ENCODE results near the gene TNK2. TPM values are rescaled to one million over a fixed set of nuclear protein-coding genes. Genes with fewer than 3 reads are reported as not detected.
"Not testable (repeated sequence)": the region's sequence is repeated elsewhere in the genome, so short reads cannot be mapped to it uniquely, and the experiment has no call there.

Gene TNK2
- total RNA-seq, 2 donors from 2014 or later, result 18.3 to 33.9 TPM

GRCh38 chr3:195904368-195904767, 4.0 kb downstream of the TNK2 start:
- ATAC-seq, result no peak
- intact Hi-C loops (cut with DNase I, micrococcal nuclease), result no loop called here

GRCh38 chr3:195903950-195904290, 4.4 kb downstream of the TNK2 start:
- intact Hi-C loops (cut with DNase I, micrococcal nuclease), result no loop called here
- ATAC-seq (no peak), DNase-seq (no peak)

More at GRCh38 chr3:195904368-195904767, 4.0 kb downstream of the TNK2 start:
- DNase-seq, result no peak

- intact Hi-C loops (cut with DNase I, micrococcal nuclease); ATAC-seq; DNase-seq: not testable (repeated sequence)
Measured at GRCh38 chr3:195902634-195903033, 5.7 kb downstream of the TNK2 start.

GRCh38 chr3:195901836-195902585, 6.3 kb downstream of the TNK2 start:
- ATAC-seq; intact Hi-C loops (cut with DNase I, micrococcal nuclease); DNase-seq: not testable (repeated sequence)

GRCh38 chr3:195900436-195901355, 7.7 kb downstream of the TNK2 start:
- DNase-seq, result no peak
- ATAC-seq, result no peak
- intact Hi-C loops (cut with DNase I, micrococcal nuclease), result no loop called here

GRCh38 chr3:195899701-195900435, 8.5 kb downstream of the TNK2 start:
- no peak for DNase-seq
- ATAC-seq, result no peak
- intact Hi-C loops (cut with DNase I, micrococcal nuclease), result no loop called here

GRCh38 chr3:195897853-195898415, 10.4 kb downstream of the TNK2 start:
- intact Hi-C loops (cut with DNase I, micrococcal nuclease), result no loop called here
- ATAC-seq (no peak), DNase-seq (no peak)

- ATAC-seq (no peak), DNase-seq (no peak)
- intact Hi-C loops (cut with DNase I, micrococcal nuclease), result no loop called here
Measured at GRCh38 chr3:195897081-195897852, 11.1 kb downstream of the TNK2 start.

- ATAC-seq (no peak), DNase-seq (no peak)
- intact Hi-C loops (cut with DNase I, micrococcal nuclease), result no loop called here
Measured at GRCh38 chr3:195896361-195897080, 11.8 kb downstream of the TNK2 start.

- intact Hi-C loops (cut with DNase I, micrococcal nuclease), result no loop called here
- peak in 1 of 2 donors; percentile 77 for DNase-seq
- ATAC-seq, result peak; percentile 66
Measured at GRCh38 chr3:195895861-195896360, 12.4 kb downstream of the TNK2 start.

GRCh38 chr3:195895078-195895860, 13.1 kb downstream of the TNK2 start:
- intact Hi-C loops (cut with DNase I, micrococcal nuclease), result no loop called here
- peak in 1 of 2 donors; percentile 67 for DNase-seq
- peak; percentile 66 for ATAC-seq

GRCh38 chr3:195893916-195894465, 14.4 kb downstream of the TNK2 start:
- intact Hi-C loops (cut with DNase I, micrococcal nuclease), result no loop called here
- DNase-seq (no peak), ATAC-seq (no peak)

- DNase-seq, result no peak
- intact Hi-C loops (cut with DNase I, micrococcal nuclease), result no loop called here
- ATAC-seq, result no peak
Measured at GRCh38 chr3:195893516-195893915, 14.8 kb downstream of the TNK2 start.

- DNase-seq (no peak), ATAC-seq (no peak)
- intact Hi-C loops (cut with DNase I, micrococcal nuclease), result no loop called here
Measured at GRCh38 chr3:195893044-195893395, 15.3 kb downstream of the TNK2 start.

- DNase-seq (no peak), ATAC-seq (no peak)
- intact Hi-C loops (cut with DNase I, micrococcal nuclease), result no loop called here
Measured at GRCh38 chr3:195892105-195893043, 16.0 kb downstream of the TNK2 start.

Data from left colon (tissue), 2 donors.